Sigmoid colon (tissue), 3 donors: Measurements from ENCODE around the gene SLC35F4.

ENCODE experiments used
- CTCF ChIP-seq, 4 experiments: fragments of 450-650 bp in 3 of 4; fragments of 200-600 bp in 1 of 4; IDR thresholded peaks; one replicate each; pipeline ENCODE4 v1.5.1; 2016 to 2019; ENCODE audit warnings: antibody characterized with exemption in 4 of 4, mild to moderate bottlenecking in 3 of 4, moderate library complexity in 2 of 4
- POLR2A ChIP-seq, 2 donors: fragments of 450-650 bp; IDR thresholded peaks; one replicate each; pipeline ENCODE4 v1.6.1; 2016; ENCODE audit warnings: antibody characterized with exemption in 2 of 2, mild to moderate bottlenecking in 2 of 2, moderate library complexity in 2 of 2

- TF ChIP-seq CTCF (IDR thresholded peaks at IDR 0.05) (no peak), POLR2A (IDR thresholded peaks at IDR 0.05) (no peak)
These were observed 158.7 kb downstream of the SLC35F4 start for GRCh38 chr14:57707219-57707618.
